GM12878 (cell line): ENCODE data around the gene EMC6. TPM values are rescaled to one million over a fixed set of nuclear protein-coding genes. Genes with fewer than 3 reads are reported as not detected.

Experiments used
- ATAC-seq: fragments of 200-7000 bp; cut with Tn5 transposase; 3 replicates; pipeline ENCODE4 v1.9.1; 2020; ENCODE audit warnings: mild to moderate bottlenecking, moderate library complexity
- BruUV-seq: library from RNA; stranded (reverse); fragments of 400-500 nt; replicated peaks from 2 replicates; lab custom pipeline; 2021; lab: Mats Ljungman, UMichigan
- CTCF ChIA-PET: fragments of 300-600 bp; sonication (Branson Sonifier 250); formaldehyde crosslinking; extraction: SDS; loops from one replicate; lab custom pipeline; 2021; ENCODE audit warnings: inconsistent platforms; lab: Yijun Ruan, JAX
- POLR2A ChIA-PET: fragments of 350-600 bp; formaldehyde crosslinking; extraction: SDS; loops from one replicate; lab custom pipeline; 2021; ENCODE audit warnings: inconsistent platforms; lab: Charles Lee
- RAD21 ChIA-PET: fragments of 300-600 bp; sonication (Branson Sonifier 250); formaldehyde crosslinking; loops from one replicate; lab custom pipeline; 2023; ENCODE audit warnings: antibody characterized with exemption; ENCODE audit not compliant: unreplicated experiment; lab: Charles Lee
- SMC1A ChIA-PET: fragments of 300-600 bp; sonication (Branson Sonifier 250); formaldehyde crosslinking; loops from one replicate; lab custom pipeline; 2023; ENCODE audit not compliant: unreplicated experiment, uncharacterized antibody; lab: Charles Lee
- DNase-seq: peaks from one replicate; pipeline ENCODE4 v3.0.0-alpha.2; 2011; ENCODE audit warnings: low read depth, low spot score
- FAIRE-seq: peaks from 3 replicates; lab custom pipeline; 2011; peaks lifted over from hg19 to GRCh38; lab: Jason Lieb, UNC
- H2AFZ ChIP-seq: 2 replicates; pipeline ENCODE4 v1.6.0; 2011; ENCODE audit warnings: low read depth, low read length, control low read depth; ENCODE audit not compliant: control insufficient read depth
- H3K27ac ChIP-seq: 2 replicates; pipeline ENCODE4 v1.5.1; 2011; ENCODE audit warnings: control low read depth; ENCODE audit not compliant: control insufficient read depth, insufficient read depth
- H3K27me3 ChIP-seq, 2 experiments: replicated peaks in 1 of 2; 2 replicates each; pipeline versions ENCODE4 v1.6.0 to v1.6.1; 2011; ENCODE audit warnings: low read length in 1 of 2; ENCODE audit not compliant: control insufficient read depth in 2 of 2, insufficient read depth in 2 of 2
- H3K36me3 ChIP-seq, 2 experiments: 2 replicates each; pipeline ENCODE4 v1.5.1; 2011; ENCODE audit warnings: low read length in 1 of 2; ENCODE audit not compliant: control insufficient read depth in 2 of 2, insufficient read depth in 2 of 2
- H3K4me1 ChIP-seq: 2 replicates; pipeline ENCODE4 v1.6.1; 2011; ENCODE audit warnings: mild to moderate bottlenecking, low read length, moderate library complexity, mixed read lengths; ENCODE audit not compliant: control insufficient read depth, insufficient read depth
- H3K4me2 ChIP-seq: 2 replicates; pipeline ENCODE4 v1.6.0; 2011; ENCODE audit warnings: control low read depth; ENCODE audit not compliant: control insufficient read depth, insufficient read depth
- H3K4me3 ChIP-seq: fragments of 200-600 bp; sonication (generic); 2 replicates; pipeline ENCODE4 v1.5.1; 2016
- H3K79me2 ChIP-seq: 2 replicates; pipeline ENCODE4 v1.6.0; 2011; ENCODE audit warnings: low read length; ENCODE audit not compliant: control insufficient read depth, insufficient read depth
- H3K9ac ChIP-seq: 2 replicates; pipeline ENCODE4 v1.8.0; 2011; ENCODE audit warnings: low read length, control low read depth, mixed read lengths; ENCODE audit not compliant: control insufficient read depth, insufficient read depth
- H3K9me3 ChIP-seq: replicated peaks from 3 replicates; pipeline ENCODE4 v1.5.1; 2011; ENCODE audit warnings: mild to moderate bottlenecking, low read length; ENCODE audit not compliant: control insufficient read depth, insufficient read depth
- H4K20me1 ChIP-seq: 2 replicates; pipeline ENCODE4 v1.6.0; 2011; ENCODE audit not compliant: control insufficient read depth, insufficient read depth
- BACH1 ChIP-seq: fragments of 450-650 bp; IDR thresholded peaks from 2 replicates; pipeline ENCODE4 v1.6.1; 2017; ENCODE audit warnings: mild to moderate bottlenecking, borderline replicate concordance
- BMI1 ChIP-seq: fragments of 450-650 bp; IDR thresholded peaks from 2 replicates; pipeline ENCODE4 v1.6.1; 2016; ENCODE audit warnings: mild to moderate bottlenecking, moderate library complexity, borderline replicate concordance
- CHD1 ChIP-seq: IDR thresholded peaks from 2 replicates; pipeline ENCODE4 v1.6.1; 2012; ENCODE audit warnings: low read depth, low read length, improper control_type of control experiment
- EED ChIP-seq: sonication (generic); IDR thresholded peaks from 2 replicates; pipeline ENCODE4 v1.6.1; 2016; ENCODE audit warnings: antibody characterized with exemption, low read depth
- EP300 ChIP-seq, 2 experiments: fragments of 150-350 bp in 1 of 2; IDR thresholded peaks; 2 replicates each; pipeline ENCODE4 v1.6.1; 2011 to 2012; ENCODE audit warnings: low read depth in 2 of 2, low read length in 2 of 2, borderline replicate concordance in 1 of 2, improper control_type of control experiment in 1 of 2, inconsistent platforms in 1 of 2; ENCODE audit not compliant: control insufficient read depth in 1 of 2
- KDM1A ChIP-seq: fragments of 200-600 bp; sonication (generic); IDR thresholded peaks from 2 replicates; pipeline ENCODE4 v1.6.1; 2016; ENCODE audit warnings: borderline replicate concordance
- NFXL1 ChIP-seq: fragments of 450-650 bp; IDR thresholded peaks from 2 replicates; pipeline ENCODE4 v1.6.1; 2017; ENCODE audit warnings: antibody characterized with exemption, mild to moderate bottlenecking, borderline replicate concordance
- POLR2AphosphoS2 ChIP-seq: IDR thresholded peaks from 2 replicates; pipeline ENCODE4 v1.6.1; 2011; ENCODE audit warnings: low read depth, mild to moderate bottlenecking, low read length, improper control_type of control experiment, moderate library complexity
- POU2F2 ChIP-seq: IDR thresholded peaks from 3 replicates; pipeline ENCODE4 v1.6.1; 2011; ENCODE audit warnings: low read depth, mild to moderate bottlenecking, low read length, borderline replicate concordance
- RB1 ChIP-seq: fragments of 450-650 bp; formaldehyde crosslinking; IDR thresholded peaks from 2 replicates; pipeline ENCODE4 v1.6.1; 2017; ENCODE audit warnings: mild to moderate bottlenecking, borderline replicate concordance
- RBBP5 ChIP-seq: fragments of 200-600 bp; sonication (generic); conservative IDR thresholded peaks from 2 replicates; pipeline ENCODE4 v1.6.1; 2016
- SMARCA5 ChIP-seq: fragments of 450-650 bp; IDR thresholded peaks from 2 replicates; pipeline ENCODE4 v1.6.1; 2017; ENCODE audit warnings: mild to moderate bottlenecking
- WRNIP1 ChIP-seq: IDR thresholded peaks from 2 replicates; pipeline ENCODE4 v1.6.1; 2011; ENCODE audit warnings: low read depth, low read length, improper control_type of control experiment, borderline replicate concordance
- ZBED1 ChIP-seq: IDR thresholded peaks from 2 replicates; pipeline ENCODE4 v1.6.1; 2016; ENCODE audit warnings: borderline replicate concordance
- ZSCAN29 ChIP-seq: fragments of 450-650 bp; IDR thresholded peaks from 2 replicates; pipeline ENCODE4 v1.6.1; 2017; ENCODE audit warnings: mild to moderate bottlenecking, moderate library complexity
- WGBS: methylation state at CpG from one replicate; pipeline ENCODE4 v1.1.6; 2016; ENCODE audit warnings: low lambda C conversion rate; ENCODE audit not compliant: insufficient replicate concordance, insufficient coverage; ENCODE audit errors: missing lambda C conversion rate; 5-methylcytosine and 5-hydroxymethylcytosine counted together
- in situ Hi-C: fragments of 300-500 bp; cut with MboI; formaldehyde crosslinking; loops from 9 replicates; pipeline ENCODE4 v1.14.3; 2018; ENCODE audit warnings: mixed read lengths
- intact Hi-C: fragments of 100-400 bp; cut with micrococcal nuclease; formaldehyde crosslinking; loops from one replicate; pipeline ENCODE4 v1.14.2; 2022; ENCODE audit not compliant: unreplicated experiment
- polyA plus RNA-seq, 11 experiments: library from polyadenylated mRNA; depleted of rRNA in 4 of 11; unstranded in 6 of 11; stranded (reverse) in 5 of 11; fragments of >200 nt; fragmentation: Nextera tagmentation in 4 of 11; fragmentation: Illumina TruSeq in 1 of 11; extraction: Ambion mirVana in 4 of 11; extraction: Trizol in 1 of 11; gene quantifications; 1 replicate in 1 of 11; 2 replicates in 10 of 11; pipeline versions ENCODE4 v1.2.1 to v1.2.3, GENCODE V29; 2011 to 2016; ENCODE audit warnings: inconsistent platforms in 2 of 11, missing spikeins in 2 of 11, low read depth in 1 of 11
- total RNA-seq, 4 experiments: library from RNA; depleted of rRNA in 3 of 4; stranded (reverse); fragments of >200 nt in 3 of 4; fragmentation: Illumina TruSeq in 1 of 4; extraction: Trizol in 1 of 4; gene quantifications; 2 replicates each; pipeline versions ENCODE4 v1.2.1 to v1.2.3, GENCODE V29; 2013 to 2021
- TF ChIP-seq, protein P1 (sequence below): fragments of 450-650 bp; conservative IDR thresholded peaks from 2 replicates; pipeline ENCODE4 v1.6.1; 2017; ENCODE audit warnings: mild to moderate bottlenecking, moderate library complexity
- TF ChIP-seq, protein P2 (sequence below): fragments of 450-650 bp; IDR thresholded peaks from 2 replicates; pipeline ENCODE4 v1.6.1; 2017; ENCODE audit warnings: mild to moderate bottlenecking, moderate library complexity
- TF ChIP-seq, protein P3 (sequence below): IDR thresholded peaks from 2 replicates; pipeline ENCODE4 v1.6.1; 2012; ENCODE audit warnings: low read depth, low read length, improper control_type of control experiment

EMC6 gene
- total and polyA plus RNA-seq, 10 of the 15 experiments (the other 5 are each of a cell fraction or from before 2014, with no cell fraction given): 5.1 to 172 (median 35.9) TPM

DNA sequence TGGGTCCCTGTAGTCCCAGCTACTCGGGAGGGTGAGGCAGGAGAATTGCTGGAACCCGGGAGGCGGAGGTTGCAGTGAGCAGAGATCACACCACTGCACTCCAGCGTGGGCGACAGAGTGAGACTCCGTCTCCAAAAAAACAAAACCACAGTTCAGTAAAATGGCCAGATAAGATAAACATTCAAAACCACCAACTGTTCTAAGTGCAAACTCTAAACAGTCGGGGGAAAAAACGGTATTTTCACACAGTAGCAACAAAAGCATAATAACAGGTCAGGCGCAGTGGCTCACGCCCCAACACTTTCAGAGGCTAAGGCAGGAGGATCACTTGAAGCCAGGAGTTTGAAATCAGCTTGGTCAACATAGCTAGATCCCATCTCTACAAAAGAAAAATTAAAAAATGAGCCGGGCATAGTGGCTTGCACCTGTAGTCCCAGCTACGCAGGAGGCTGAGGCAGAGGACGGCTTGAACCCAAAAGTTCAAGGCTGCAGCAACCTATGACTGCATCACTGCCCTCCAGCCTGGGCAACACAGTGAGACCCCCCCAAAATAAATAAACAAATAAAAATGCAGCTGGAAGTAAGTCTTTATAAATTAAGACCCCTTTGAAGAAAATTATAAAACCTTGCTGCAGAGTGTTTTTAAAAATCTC lies 44.3 kb downstream of the EMC6 start:
- no peak overlapping the region for H3K4me3 ChIP-seq
- FAIRE-seq: no peak
- no peaks in the 10 kb centered on the region for H4K20me1 ChIP-seq
- no peaks in the 10 kb centered on the region for H3K9me3 ChIP-seq
- ChIA-PET RAD21 (interaction anchor here (1.2 to 3.5 kb wide), 3 partner anchors 11 to 17 kb away, joined by 4 to 27 read pairs (median 5); partner anchors contain the start of genes HASPIN and P2RX5), CTCF (interaction anchor here (0.9 to 2.8 kb wide), 7 partner anchors 10 to 25 kb away, joined by 3 to 12 read pairs (median 4); partner anchors contain the start of gene HASPIN), POLR2A (interaction anchor here (0.7 to 1.4 kb wide), 2 partner anchors 14 to 16 kb away, joined by 3 to 5 read pairs; no protein-coding TSS in a partner anchor), SMC1A (interaction anchor here (1.0 to 4.0 kb wide), 7 partner anchors 10 to 24 kb away, joined by 3 to 33 read pairs (median 6); partner anchors contain the start of gene HASPIN)
- in situ Hi-C loops (loop anchor here (25.0 kb wide), 1 partner anchor 1499 kb away; no protein-coding TSS in a partner anchor), intact Hi-C loops (no loop called here)
- DNase-seq: peak; percentile 37
- H2AFZ ChIP-seq: no peak overlapping the region
- no peaks in the 10 kb centered on the region for H3K27me3 ChIP-seq
- H3K36me3 ChIP-seq: peaks cover 0 to 15% of the 10 kb centered on the region in 2 experiments; a peak in 2 of 4 replicates
- H3K4me1 ChIP-seq: peaks cover 27% of the 10 kb centered on the region
- H3K4me2 ChIP-seq: no peak overlapping the region; the same call in 1 of the 2 replicates
- H3K9ac ChIP-seq: no peak overlapping the region; the same call in 1 of the 2 replicates
- H3K27ac ChIP-seq: 0 out of 2 replicates have a peak overlapping the region, but pooled peaks have one; percentile 4
- no peak for ATAC-seq
- 60% methylated on average over 13 of the region's 13 CpGs for WGBS
- BruUV-seq: no TSS peak
- H3K79me2 ChIP-seq: no peaks in the 10 kb centered on the region
- TF ChIP-seq RB1 (no peak), EP300 (IDR thresholded peaks at IDR 0.05; ENCODE audit: borderline replicate concordance in 1 of 2, control insufficient read depth in 1 of 2, low read depth in 2 of 2, low read length in 2 of 2) (0 out of 4 replicates have a peak, but pooled peaks of 1 of the 2 experiments have one; percentile 19), SMARCA5 (no peak), KDM1A (no peak), ZBED1 (no peak), CHD1 (no peak), ZSCAN29 (0 out of 2 replicates have a peak, but pooled peaks have one; percentile 68), BMI1 (no peak; the same call in 1 of the 2 replicates), WRNIP1 (no peak), EED (no peak), RBBP5 (no peak), BACH1 (no peak; the same call in 1 of the 2 replicates), NFXL1 (no peak), POU2F2 (no peak), POLR2AphosphoS2 (no peak)
- TF ChIP-seq, protein P1, sequence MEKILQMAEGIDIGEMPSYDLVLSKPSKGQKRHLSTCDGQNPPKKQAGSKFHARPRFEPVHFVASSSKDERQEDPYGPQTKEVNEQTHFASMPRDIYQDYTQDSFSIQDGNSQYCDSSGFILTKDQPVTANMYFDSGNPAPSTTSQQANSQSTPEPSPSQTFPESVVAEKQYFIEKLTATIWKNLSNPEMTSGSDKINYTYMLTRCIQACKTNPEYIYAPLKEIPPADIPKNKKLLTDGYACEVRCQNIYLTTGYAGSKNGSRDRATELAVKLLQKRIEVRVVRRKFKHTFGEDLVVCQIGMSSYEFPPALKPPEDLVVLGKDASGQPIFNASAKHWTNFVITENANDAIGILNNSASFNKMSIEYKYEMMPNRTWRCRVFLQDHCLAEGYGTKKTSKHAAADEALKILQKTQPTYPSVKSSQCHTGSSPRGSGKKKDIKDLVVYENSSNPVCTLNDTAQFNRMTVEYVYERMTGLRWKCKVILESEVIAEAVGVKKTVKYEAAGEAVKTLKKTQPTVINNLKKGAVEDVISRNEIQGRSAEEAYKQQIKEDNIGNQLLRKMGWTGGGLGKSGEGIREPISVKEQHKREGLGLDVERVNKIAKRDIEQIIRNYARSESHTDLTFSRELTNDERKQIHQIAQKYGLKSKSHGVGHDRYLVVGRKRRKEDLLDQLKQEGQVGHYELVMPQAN: no peak
- TF ChIP-seq, protein P2, sequence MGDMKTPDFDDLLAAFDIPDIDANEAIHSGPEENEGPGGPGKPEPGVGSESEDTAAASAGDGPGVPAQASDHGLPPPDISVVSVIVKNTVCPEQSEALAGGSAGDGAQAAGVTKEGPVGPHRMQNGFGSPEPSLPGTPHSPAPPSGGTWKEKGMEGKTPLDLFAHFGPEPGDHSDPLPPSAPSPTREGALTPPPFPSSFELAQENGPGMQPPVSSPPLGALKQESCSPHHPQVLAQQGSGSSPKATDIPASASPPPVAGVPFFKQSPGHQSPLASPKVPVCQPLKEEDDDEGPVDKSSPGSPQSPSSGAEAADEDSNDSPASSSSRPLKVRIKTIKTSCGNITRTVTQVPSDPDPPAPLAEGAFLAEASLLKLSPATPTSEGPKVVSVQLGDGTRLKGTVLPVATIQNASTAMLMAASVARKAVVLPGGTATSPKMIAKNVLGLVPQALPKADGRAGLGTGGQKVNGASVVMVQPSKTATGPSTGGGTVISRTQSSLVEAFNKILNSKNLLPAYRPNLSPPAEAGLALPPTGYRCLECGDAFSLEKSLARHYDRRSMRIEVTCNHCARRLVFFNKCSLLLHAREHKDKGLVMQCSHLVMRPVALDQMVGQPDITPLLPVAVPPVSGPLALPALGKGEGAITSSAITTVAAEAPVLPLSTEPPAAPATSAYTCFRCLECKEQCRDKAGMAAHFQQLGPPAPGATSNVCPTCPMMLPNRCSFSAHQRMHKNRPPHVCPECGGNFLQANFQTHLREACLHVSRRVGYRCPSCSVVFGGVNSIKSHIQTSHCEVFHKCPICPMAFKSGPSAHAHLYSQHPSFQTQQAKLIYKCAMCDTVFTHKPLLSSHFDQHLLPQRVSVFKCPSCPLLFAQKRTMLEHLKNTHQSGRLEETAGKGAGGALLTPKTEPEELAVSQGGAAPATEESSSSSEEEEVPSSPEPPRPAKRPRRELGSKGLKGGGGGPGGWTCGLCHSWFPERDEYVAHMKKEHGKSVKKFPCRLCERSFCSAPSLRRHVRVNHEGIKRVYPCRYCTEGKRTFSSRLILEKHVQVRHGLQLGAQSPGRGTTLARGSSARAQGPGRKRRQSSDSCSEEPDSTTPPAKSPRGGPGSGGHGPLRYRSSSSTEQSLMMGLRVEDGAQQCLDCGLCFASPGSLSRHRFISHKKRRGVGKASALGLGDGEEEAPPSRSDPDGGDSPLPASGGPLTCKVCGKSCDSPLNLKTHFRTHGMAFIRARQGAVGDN: peak; percentile 82
- TF ChIP-seq, protein P3, sequence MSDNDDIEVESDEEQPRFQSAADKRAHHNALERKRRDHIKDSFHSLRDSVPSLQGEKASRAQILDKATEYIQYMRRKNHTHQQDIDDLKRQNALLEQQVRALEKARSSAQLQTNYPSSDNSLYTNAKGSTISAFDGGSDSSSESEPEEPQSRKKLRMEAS: no peak
